K562 (cell line): ENCODE data around the gene ZKSCAN1. TPM values are rescaled to one million over a fixed set of nuclear protein-coding genes. Genes with fewer than 3 reads are reported as not detected.

Experiments used
- HNRNPK ChIP-seq: fragments of 200-400 bp; formaldehyde crosslinking; IDR thresholded peaks from one replicate; pipeline ENCODE4 v1.6.1; 2018; ENCODE audit warnings: mild to moderate bottlenecking, low read depth, low read length; ENCODE audit not compliant: poor library complexity, severe bottlenecking
- LEF1 ChIP-seq: fragments of 450-650 bp; IDR thresholded peaks from 2 replicates; pipeline ENCODE4 v1.6.1; 2016; ENCODE audit warnings: mild to moderate bottlenecking
- MYNN ChIP-seq, 2 experiments: sonication (generic); formaldehyde crosslinking in 1 of 2; IDR thresholded peaks; 2 replicates each; pipeline versions ENCODE4 v1.5.0 to v1.6.1; 2016 to 2020; ENCODE audit warnings: antibody characterized with exemption in 1 of 2, missing genetic modification reagents in 1 of 2
- RBFOX2 ChIP-seq: fragments of 200-400 bp; formaldehyde crosslinking; IDR thresholded peaks from 2 replicates; pipeline ENCODE4 v1.6.1; 2017; ENCODE audit warnings: low read depth, mild to moderate bottlenecking, low read length, moderate library complexity
- XRCC3 ChIP-seq: fragments of 450-650 bp; IDR thresholded peaks from 2 replicates; pipeline ENCODE4 v1.6.1; 2017; ENCODE audit warnings: mild to moderate bottlenecking, moderate library complexity
- XRCC4 ChIP-seq: IDR thresholded peaks from one replicate; pipeline ENCODE4 v1.6.1; 2011; ENCODE audit not compliant: insufficient read depth, insufficient read length; ENCODE audit errors: extremely low read depth
- ZC3H11A ChIP-seq: IDR thresholded peaks from 2 replicates; pipeline ENCODE4 v1.6.1; 2012; ENCODE audit warnings: low read depth, low read length, improper control_type of control experiment
- ZFPM2 ChIP-seq: fragments of 250-450 bp; sonication (Bioruptor Pico); IDR thresholded peaks from 2 replicates; pipeline ENCODE4 v1.5.1; 2022; ENCODE audit warnings: mild to moderate bottlenecking
- ZNF696 ChIP-seq: fragments of 250-450 bp; sonication (Bioruptor Pico); conservative IDR thresholded peaks from 2 replicates; pipeline ENCODE4 v1.4.0; 2020; ENCODE audit warnings: mild to moderate bottlenecking, moderate library complexity
- polyA plus RNA-seq, 8 experiments: library from polyadenylated mRNA; depleted of rRNA in 4 of 8; stranded (reverse) in 5 of 8; unstranded in 3 of 8; fragments of >200 nt; fragmentation: Nextera tagmentation in 2 of 8; fragmentation: Illumina TruSeq in 1 of 8; extraction: Ambion mirVana in 2 of 8; extraction: Trizol in 1 of 8; gene quantifications; 2 replicates each; pipeline versions ENCODE4 v1.2.1 to v1.2.3, GENCODE V29; 2011 to 2014; ENCODE audit warnings: inconsistent platforms in 1 of 8, missing spikeins in 1 of 8
- total RNA-seq, 7 experiments: library from RNA; depleted of rRNA in 6 of 7; stranded (reverse); fragments of >200 nt in 6 of 7; fragmentation: Illumina TruSeq in 2 of 7; extraction: Trizol in 2 of 7; gene quantifications; 2 replicates each; pipeline versions ENCODE4 v1.2.1 to v1.2.3, GENCODE V29; 2011 to 2021; ENCODE audit warnings: low replicate concordance in 1 of 7
- TF ChIP-seq, protein P1 (sequence below), 3 experiments: fragments of 200-800 bp in 1 of 3; fragments of 250-450 bp in 1 of 3; fragments of 450-650 bp in 1 of 3; sonication (Bioruptor Pico) in 1 of 3; sonication (Bioruptor generic) in 1 of 3; formaldehyde crosslinking in 1 of 3; IDR thresholded peaks; 2 replicates each; pipeline versions ENCODE4 v1.6.1 to v1.8.0; 2016 to 2022; ENCODE audit warnings: mild to moderate bottlenecking in 2 of 3, missing genetic modification characterization in 2 of 3, missing compliant biosample characterization in 1 of 3, moderate library complexity in 1 of 3
- TF ChIP-seq, protein P2 (sequence below): fragments of 450-650 bp; IDR thresholded peaks from 2 replicates; pipeline ENCODE4 v1.6.1; 2016; ENCODE audit warnings: mild to moderate bottlenecking
- TF ChIP-seq, protein P3 (sequence below): IDR thresholded peaks from 3 replicates; pipeline ENCODE4 v1.6.1; 2011; ENCODE audit warnings: borderline replicate concordance, mild to moderate bottlenecking; ENCODE audit not compliant: insufficient read length, insufficient read depth
- TF ChIP-seq, protein P4 (sequence below): fragments of 250-450 bp; sonication (Bioruptor Pico); IDR thresholded peaks from 2 replicates; pipeline ENCODE4 v1.8.0; 2021; ENCODE audit warnings: mild to moderate bottlenecking, moderate library complexity
- TF ChIP-seq, protein P5 (sequence below): fragments of 250-450 bp; sonication (Bioruptor Pico); IDR thresholded peaks from 2 replicates; pipeline ENCODE4 v1.4.0; 2020; ENCODE audit warnings: mild to moderate bottlenecking, moderate library complexity, borderline replicate concordance

Gene ZKSCAN1
- total and polyA plus RNA-seq, 9 of the 15 experiments (the other 6 are each of a cell fraction or from before 2014, with no cell fraction given), result 5.3 to 43.0 (median 23.2) TPM

DNA sequence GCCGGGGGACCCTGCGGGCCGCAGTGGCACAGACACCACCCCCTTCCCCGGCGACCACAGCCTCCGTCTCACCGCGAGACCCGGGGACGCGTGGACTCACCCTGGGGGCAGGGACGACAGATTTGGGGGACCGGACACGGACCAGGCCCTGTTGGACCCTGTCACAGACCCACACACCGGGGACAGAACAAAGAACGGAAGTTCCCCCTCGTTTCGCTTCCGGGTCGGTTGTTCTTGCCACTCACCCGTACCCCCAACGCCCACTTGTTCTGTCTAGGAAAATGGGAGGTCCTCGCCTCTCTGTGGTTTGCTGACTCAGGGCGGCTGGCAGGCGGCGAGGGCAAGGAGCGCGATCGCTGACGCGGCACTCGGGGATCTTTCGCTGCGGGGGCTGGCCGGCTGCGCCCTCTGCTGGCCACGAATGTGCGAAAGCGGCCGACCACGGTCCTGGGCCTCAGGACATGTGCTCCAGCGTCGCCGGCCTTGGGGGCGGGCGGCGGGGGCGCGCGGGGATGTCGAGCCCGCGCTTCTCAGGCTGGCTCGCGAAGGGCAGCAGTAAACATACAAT is 66.2 kb downstream of the ZKSCAN1 start, which contains the start of gene ZNF3 (continued):
- TF ChIP-seq, protein P1, sequence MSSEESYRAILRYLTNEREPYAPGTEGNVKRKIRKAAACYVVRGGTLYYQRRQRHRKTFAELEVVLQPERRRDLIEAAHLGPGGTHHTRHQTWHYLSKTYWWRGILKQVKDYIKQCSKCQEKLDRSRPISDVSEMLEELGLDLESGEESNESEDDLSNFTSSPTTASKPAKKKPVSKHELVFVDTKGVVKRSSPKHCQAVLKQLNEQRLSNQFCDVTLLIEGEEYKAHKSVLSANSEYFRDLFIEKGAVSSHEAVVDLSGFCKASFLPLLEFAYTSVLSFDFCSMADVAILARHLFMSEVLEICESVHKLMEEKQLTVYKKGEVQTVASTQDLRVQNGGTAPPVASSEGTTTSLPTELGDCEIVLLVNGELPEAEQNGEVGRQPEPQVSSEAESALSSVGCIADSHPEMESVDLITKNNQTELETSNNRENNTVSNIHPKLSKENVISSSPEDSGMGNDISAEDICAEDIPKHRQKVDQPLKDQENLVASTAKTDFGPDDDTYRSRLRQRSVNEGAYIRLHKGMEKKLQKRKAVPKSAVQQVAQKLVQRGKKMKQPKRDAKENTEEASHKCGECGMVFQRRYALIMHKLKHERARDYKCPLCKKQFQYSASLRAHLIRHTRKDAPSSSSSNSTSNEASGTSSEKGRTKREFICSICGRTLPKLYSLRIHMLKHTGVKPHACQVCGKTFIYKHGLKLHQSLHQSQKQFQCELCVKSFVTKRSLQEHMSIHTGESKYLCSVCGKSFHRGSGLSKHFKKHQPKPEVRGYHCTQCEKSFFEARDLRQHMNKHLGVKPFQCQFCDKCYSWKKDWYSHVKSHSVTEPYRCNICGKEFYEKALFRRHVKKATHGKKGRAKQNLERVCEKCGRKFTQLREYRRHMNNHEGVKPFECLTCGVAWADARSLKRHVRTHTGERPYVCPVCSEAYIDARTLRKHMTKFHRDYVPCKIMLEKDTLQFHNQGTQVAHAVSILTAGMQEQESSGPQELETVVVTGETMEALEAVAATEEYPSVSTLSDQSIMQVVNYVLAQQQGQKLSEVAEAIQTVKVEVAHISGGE (CRISPR knock-in tag; IDR thresholded peaks at IDR 0.05), result peak; percentile 76 to 96 (median 85); a peak in 5 of 6 replicates
- TF ChIP-seq, protein P2, sequence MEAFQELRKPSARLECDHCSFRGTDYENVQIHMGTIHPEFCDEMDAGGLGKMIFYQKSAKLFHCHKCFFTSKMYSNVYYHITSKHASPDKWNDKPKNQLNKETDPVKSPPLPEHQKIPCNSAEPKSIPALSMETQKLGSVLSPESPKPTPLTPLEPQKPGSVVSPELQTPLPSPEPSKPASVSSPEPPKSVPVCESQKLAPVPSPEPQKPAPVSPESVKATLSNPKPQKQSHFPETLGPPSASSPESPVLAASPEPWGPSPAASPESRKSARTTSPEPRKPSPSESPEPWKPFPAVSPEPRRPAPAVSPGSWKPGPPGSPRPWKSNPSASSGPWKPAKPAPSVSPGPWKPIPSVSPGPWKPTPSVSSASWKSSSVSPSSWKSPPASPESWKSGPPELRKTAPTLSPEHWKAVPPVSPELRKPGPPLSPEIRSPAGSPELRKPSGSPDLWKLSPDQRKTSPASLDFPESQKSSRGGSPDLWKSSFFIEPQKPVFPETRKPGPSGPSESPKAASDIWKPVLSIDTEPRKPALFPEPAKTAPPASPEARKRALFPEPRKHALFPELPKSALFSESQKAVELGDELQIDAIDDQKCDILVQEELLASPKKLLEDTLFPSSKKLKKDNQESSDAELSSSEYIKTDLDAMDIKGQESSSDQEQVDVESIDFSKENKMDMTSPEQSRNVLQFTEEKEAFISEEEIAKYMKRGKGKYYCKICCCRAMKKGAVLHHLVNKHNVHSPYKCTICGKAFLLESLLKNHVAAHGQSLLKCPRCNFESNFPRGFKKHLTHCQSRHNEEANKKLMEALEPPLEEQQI, result no peak
- TF ChIP-seq, protein P3, sequence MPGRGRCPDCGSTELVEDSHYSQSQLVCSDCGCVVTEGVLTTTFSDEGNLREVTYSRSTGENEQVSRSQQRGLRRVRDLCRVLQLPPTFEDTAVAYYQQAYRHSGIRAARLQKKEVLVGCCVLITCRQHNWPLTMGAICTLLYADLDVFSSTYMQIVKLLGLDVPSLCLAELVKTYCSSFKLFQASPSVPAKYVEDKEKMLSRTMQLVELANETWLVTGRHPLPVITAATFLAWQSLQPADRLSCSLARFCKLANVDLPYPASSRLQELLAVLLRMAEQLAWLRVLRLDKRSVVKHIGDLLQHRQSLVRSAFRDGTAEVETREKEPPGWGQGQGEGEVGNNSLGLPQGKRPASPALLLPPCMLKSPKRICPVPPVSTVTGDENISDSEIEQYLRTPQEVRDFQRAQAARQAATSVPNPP, result no peak
- TF ChIP-seq MYNN (IDR thresholded peaks at IDR 0.05) (peak; percentile 85), MYNN (CRISPR knock-in tag; IDR thresholded peaks at IDR 0.05) (no peak; the same call in 1 of the 2 replicates), XRCC3 (no peak), RBFOX2 (peak; percentile 96), XRCC4 (no peak), ZNF696 (CRISPR knock-in tag) (no peak), HNRNPK (no peak), LEF1 (no peak), ZC3H11A (0 out of 2 replicates have a peak, but pooled peaks have one; percentile 87), ZFPM2 (CRISPR knock-in tag) (no peak; the same call in 1 of the 2 replicates)
- TF ChIP-seq, protein P4, sequence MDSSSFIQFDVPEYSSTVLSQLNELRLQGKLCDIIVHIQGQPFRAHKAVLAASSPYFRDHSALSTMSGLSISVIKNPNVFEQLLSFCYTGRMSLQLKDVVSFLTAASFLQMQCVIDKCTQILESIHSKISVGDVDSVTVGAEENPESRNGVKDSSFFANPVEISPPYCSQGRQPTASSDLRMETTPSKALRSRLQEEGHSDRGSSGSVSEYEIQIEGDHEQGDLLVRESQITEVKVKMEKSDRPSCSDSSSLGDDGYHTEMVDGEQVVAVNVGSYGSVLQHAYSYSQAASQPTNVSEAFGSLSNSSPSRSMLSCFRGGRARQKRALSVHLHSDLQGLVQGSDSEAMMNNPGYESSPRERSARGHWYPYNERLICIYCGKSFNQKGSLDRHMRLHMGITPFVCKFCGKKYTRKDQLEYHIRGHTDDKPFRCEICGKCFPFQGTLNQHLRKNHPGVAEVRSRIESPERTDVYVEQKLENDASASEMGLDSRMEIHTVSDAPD (CRISPR knock-in tag), result no peak
- TF ChIP-seq, protein P5, sequence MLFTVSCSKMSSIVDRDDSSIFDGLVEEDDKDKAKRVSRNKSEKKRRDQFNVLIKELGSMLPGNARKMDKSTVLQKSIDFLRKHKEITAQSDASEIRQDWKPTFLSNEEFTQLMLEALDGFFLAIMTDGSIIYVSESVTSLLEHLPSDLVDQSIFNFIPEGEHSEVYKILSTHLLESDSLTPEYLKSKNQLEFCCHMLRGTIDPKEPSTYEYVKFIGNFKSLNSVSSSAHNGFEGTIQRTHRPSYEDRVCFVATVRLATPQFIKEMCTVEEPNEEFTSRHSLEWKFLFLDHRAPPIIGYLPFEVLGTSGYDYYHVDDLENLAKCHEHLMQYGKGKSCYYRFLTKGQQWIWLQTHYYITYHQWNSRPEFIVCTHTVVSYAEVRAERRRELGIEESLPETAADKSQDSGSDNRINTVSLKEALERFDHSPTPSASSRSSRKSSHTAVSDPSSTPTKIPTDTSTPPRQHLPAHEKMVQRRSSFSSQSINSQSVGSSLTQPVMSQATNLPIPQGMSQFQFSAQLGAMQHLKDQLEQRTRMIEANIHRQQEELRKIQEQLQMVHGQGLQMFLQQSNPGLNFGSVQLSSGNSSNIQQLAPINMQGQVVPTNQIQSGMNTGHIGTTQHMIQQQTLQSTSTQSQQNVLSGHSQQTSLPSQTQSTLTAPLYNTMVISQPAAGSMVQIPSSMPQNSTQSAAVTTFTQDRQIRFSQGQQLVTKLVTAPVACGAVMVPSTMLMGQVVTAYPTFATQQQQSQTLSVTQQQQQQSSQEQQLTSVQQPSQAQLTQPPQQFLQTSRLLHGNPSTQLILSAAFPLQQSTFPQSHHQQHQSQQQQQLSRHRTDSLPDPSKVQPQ (CRISPR knock-in tag), result no peak
